ENCODE measurements around the gene ALK. TPM values are rescaled to one million over a fixed set of nuclear protein-coding genes. Genes with fewer than 3 reads are reported as not detected.

ALK gene
- total RNA-seq, 1 experiment from 2014 or later = 14.7 TPM

GRCh38 chr2:29351248-29351647, 570.1 kb downstream of the ALK start:
- Histone ChIP-seq H3K9me3 (ENCODE audit: low read depth, low read length, poor library complexity, severe bottlenecking) (no peaks in the 10 kb centered on the region), H3K36me3 (ENCODE audit: insufficient read depth, low read length, poor library complexity, severe bottlenecking) (no peaks in the 10 kb centered on the region), H3K4me3 (ENCODE audit: low read depth, low read length, poor library complexity, severe bottlenecking) (no peak overlapping the region), H3K4me1 (ENCODE audit: insufficient read depth, low read length, poor library complexity, severe bottlenecking) (no peaks in the 10 kb centered on the region), H3K27ac (ENCODE audit: low read depth, low read length, poor library complexity, severe bottlenecking) (no peak overlapping the region), H3K27me3 (replicated peaks; ENCODE audit: insufficient read depth, low read depth, low read length, poor library complexity) (no peaks in the 10 kb centered on the region)
- intact Hi-C loops (cut with micrococcal nuclease; ENCODE audit: unreplicated experiment) = no loop called here
- CTCF ChIA-PET = no interaction called here
- no TSS peak for BruUV-seq (replicated peaks)
- no peak for DNase-seq (ENCODE audit: low spot score)
- POLR2A ChIA-PET (ENCODE audit: low non-redundant PET) = no interaction called here
- TF ChIP-seq EZH2 (IDR thresholded peaks at IDR 0.05; ENCODE audit: borderline replicate concordance, low read depth, low read length, poor library complexity, severe bottlenecking) = no peak
- TF ChIP-seq CTCF (conservative IDR thresholded peaks at IDR 0.05; ENCODE audit: low read depth, low read length) = no peak

- TF ChIP-seq CTCF (conservative IDR thresholded peaks at IDR 0.05; ENCODE audit: low read depth, low read length) = no peak
- no peak for TF ChIP-seq EZH2 (IDR thresholded peaks at IDR 0.05; ENCODE audit: borderline replicate concordance, low read depth, low read length, poor library complexity, severe bottlenecking)
- intact Hi-C loops (cut with micrococcal nuclease; ENCODE audit: unreplicated experiment) = no loop called here
- no peak for DNase-seq (ENCODE audit: low spot score)
- BruUV-seq (replicated peaks) = no TSS peak
- ChIA-PET POLR2A (ENCODE audit: low non-redundant PET) (no interaction called here), CTCF (no interaction called here)
- no peak overlapping the region for H3K27ac ChIP-seq (ENCODE audit: low read depth, low read length, poor library complexity, severe bottlenecking)
- H3K4me1 ChIP-seq (ENCODE audit: insufficient read depth, low read length, poor library complexity, severe bottlenecking) = no peaks in the 10 kb centered on the region
- H3K27me3 ChIP-seq (replicated peaks; ENCODE audit: insufficient read depth, low read depth, low read length, poor library complexity) = no peaks in the 10 kb centered on the region
- no peaks in the 10 kb centered on the region for H3K9me3 ChIP-seq (ENCODE audit: low read depth, low read length, poor library complexity, severe bottlenecking)
- H3K36me3 ChIP-seq (ENCODE audit: insufficient read depth, low read length, poor library complexity, severe bottlenecking) = no peaks in the 10 kb centered on the region
- H3K4me3 ChIP-seq (ENCODE audit: low read depth, low read length, poor library complexity, severe bottlenecking) = no peak overlapping the region
Observed at GRCh38 chr2:29349316-29350030, 571.9 kb downstream of the ALK start.

GRCh38 chr2:29347774-29348461, 573.5 kb downstream of the ALK start:
- no peak for DNase-seq (ENCODE audit: low spot score)
- POLR2A ChIA-PET (ENCODE audit: low non-redundant PET) = no interaction called here

More at GRCh38 chr2:29347774-29348461, 573.5 kb downstream of the ALK start:
- H3K4me3 ChIP-seq (ENCODE audit: low read depth, low read length, poor library complexity, severe bottlenecking) = no peak overlapping the region
- no peaks in the 10 kb centered on the region for H3K4me1 ChIP-seq (ENCODE audit: insufficient read depth, low read length, poor library complexity, severe bottlenecking)
- no TSS peak for BruUV-seq (replicated peaks)
- no peak overlapping the region for H3K27ac ChIP-seq (ENCODE audit: low read depth, low read length, poor library complexity, severe bottlenecking)
- intact Hi-C loops (cut with micrococcal nuclease; ENCODE audit: unreplicated experiment) = no loop called here
- H3K27me3 ChIP-seq (replicated peaks; ENCODE audit: insufficient read depth, low read depth, low read length, poor library complexity) = no peaks in the 10 kb centered on the region
- no peaks in the 10 kb centered on the region for H3K36me3 ChIP-seq (ENCODE audit: insufficient read depth, low read length, poor library complexity, severe bottlenecking)
- TF ChIP-seq EZH2 (IDR thresholded peaks at IDR 0.05; ENCODE audit: borderline replicate concordance, low read depth, low read length, poor library complexity, severe bottlenecking) (no peak), CTCF (conservative IDR thresholded peaks at IDR 0.05; ENCODE audit: low read depth, low read length) (no peak)
- H3K9me3 ChIP-seq (ENCODE audit: low read depth, low read length, poor library complexity, severe bottlenecking) = no peaks in the 10 kb centered on the region
- CTCF ChIA-PET = no interaction called here

All from A673 (cell line).